Transverse colon (tissue), 4 donors: Measurements from ENCODE around the gene COX7A2. TPM values are rescaled to one million over a fixed set of nuclear protein-coding genes. Genes with fewer than 3 reads are reported as not detected.

Experiments
- DNase-seq: peaks from one replicate; pipeline ENCODE4 v3.0.0-alpha.2; 2019
- H3K27ac ChIP-seq, 4 donors: fragments of 200-600 bp; sonication (generic); 2 replicates each; pipeline ENCODE4 v1.5.1; 2016 to 2018; ENCODE audit warnings: inconsistent platforms in 4 of 4
- H3K27me3 ChIP-seq: fragments of 200-600 bp; sonication (generic); 2 replicates; pipeline ENCODE4 v1.5.1; 2017; ENCODE audit warnings: inconsistent platforms
- H3K36me3 ChIP-seq, 4 donors: fragments of 200-600 bp; sonication (generic); 2 replicates each; pipeline ENCODE4 v1.5.1; 2017 to 2019; ENCODE audit warnings: inconsistent platforms in 4 of 4
- H3K4me1 ChIP-seq, 4 donors: fragments of 200-600 bp; sonication (generic); 2 replicates each; pipeline ENCODE4 v1.5.1; 2017 to 2020; ENCODE audit warnings: inconsistent platforms in 4 of 4
- H3K4me3 ChIP-seq, 4 donors: fragments of 200-600 bp; sonication (generic); 1 replicate in 1 of 4; 2 replicates in 3 of 4; pipeline versions ENCODE4 v1.5.1 to v1.6.1; 2017 to 2019; ENCODE audit warnings: inconsistent platforms in 4 of 4
- H3K9me3 ChIP-seq, 2 donors: fragments of 200-600 bp; sonication (generic); 2 replicates each; pipeline ENCODE4 v1.5.1; 2017 to 2019; ENCODE audit warnings: inconsistent platforms in 2 of 2
- CTCF ChIP-seq, 5 experiments: fragments of 200-600 bp in 3 of 5; fragments of 450-650 bp in 2 of 5; sonication (generic) in 3 of 5; IDR thresholded peaks; 1 replicate in 2 of 5; 2 replicates in 3 of 5; pipeline ENCODE4 v1.5.1; 2016 to 2017; ENCODE audit warnings: antibody characterized with exemption in 5 of 5, inconsistent platforms in 3 of 5, mild to moderate bottlenecking in 2 of 5, moderate library complexity in 1 of 5
- EP300 ChIP-seq: sonication (generic); formaldehyde crosslinking; IDR thresholded peaks from one replicate; pipeline ENCODE4 v1.6.1; 2017; ENCODE audit warnings: antibody characterized with exemption, low read depth
- POLR2A ChIP-seq: fragments of 450-650 bp; IDR thresholded peaks from one replicate; pipeline ENCODE4 v1.6.1; 2016; ENCODE audit warnings: antibody characterized with exemption, mild to moderate bottlenecking, moderate library complexity
- POLR2AphosphoS5 ChIP-seq, 3 donors: sonication (generic); formaldehyde crosslinking; IDR thresholded peaks; one replicate each; pipeline ENCODE4 v1.6.1; 2016; ENCODE audit warnings: antibody characterized with exemption in 3 of 3
- WGBS, 2 donors: methylation state at CpG; one replicate each; pipeline ENCODE4 v1.1.5; 2018; ENCODE audit warnings: low coverage in 1 of 2; 5-methylcytosine and 5-hydroxymethylcytosine counted together
- in situ Hi-C, 4 donors: fragments of 200-750 bp; cut with MboI; loops; one replicate each; pipeline versions ENCODE4 v1.15.0 to v1.15.1; 2017; ENCODE audit warnings: low sequenced_read_pairs in 3 of 4, low pct_ligation_motif_present in 1 of 4, low pct_unique_long_range_greater_than_20kb in 1 of 4
- intact Hi-C: fragments of 100-400 bp; cut with DNase I; formaldehyde crosslinking; loops from one replicate; pipeline ENCODE4 v1.15.1; 2023; ENCODE audit warnings: low total_unique reads
- total RNA-seq, 4 donors: library from RNA; depleted of rRNA; stranded (reverse); fragments of >200 nt; gene quantifications; one replicate each; pipeline ENCODE4 v1.1.0, GENCODE V29; 2016

Gene COX7A2
- total RNA-seq, 4 donors from 2014 or later, result 146 to 469 (median 349) TPM

GRCh38 chr6:75230484-75231325, 12.9 kb downstream of the COX7A2 start:
- DNase-seq, result peak; percentile 34
- in situ Hi-C loops (no loop called here), intact Hi-C loops (no loop called here)
- Histone ChIP-seq H3K9me3 (no peaks in the 10 kb centered on the region), H3K4me3 (no peak overlapping the region), H3K27me3 (no peaks in the 10 kb centered on the region), H3K27ac (no peak overlapping the region), H3K4me1 (peaks cover 0 to 8% (median 0%) of the 10 kb centered on the region in 4 donors), H3K36me3 (no peaks in the 10 kb centered on the region)
- WGBS, 2 donors, result 58 to 60% methylated on average over 10 of the region's 10 CpGs
- TF ChIP-seq POLR2AphosphoS5 (IDR thresholded peaks at IDR 0.05) (no peak), EP300 (no peak), CTCF (IDR thresholded peaks at IDR 0.05) (peak; percentile 58 to 64 (median 60)), POLR2A (no peak)

GRCh38 chr6:75224303-75224926, 19.2 kb downstream of the COX7A2 start:
- in situ Hi-C loops (loop anchor here in 3 of 4 donors (25.0 kb wide), 4 partner anchors 812 to 1487 kb away; no protein-coding TSS in a partner anchor), intact Hi-C loops (no loop called here)
- TF ChIP-seq CTCF (IDR thresholded peaks at IDR 0.05) (no peak), POLR2AphosphoS5 (IDR thresholded peaks at IDR 0.05) (no peak)
- Histone ChIP-seq H3K9me3 (no peaks in the 10 kb centered on the region), H3K4me1 (peaks cover 0 to 16% (median 0%) of the 10 kb centered on the region in 4 donors), H3K4me3 (no peak overlapping the region), H3K27ac (no peak overlapping the region), H3K36me3 (no peaks in the 10 kb centered on the region), H3K27me3 (no peaks in the 10 kb centered on the region)
- 64 to 68% methylated on average over 2 to 6 of the region's 6 CpGs for WGBS, 2 donors
- no peak for DNase-seq

GRCh38 chr6:75223428-75223827, 20.2 kb downstream of the COX7A2 start:
- intact Hi-C loops, result no loop called here

GRCh38 chr6:75222261-75222660, 21.3 kb downstream of the COX7A2 start:
- intact Hi-C loops, result no loop called here
- H3K4me3 ChIP-seq, result no peak overlapping the region
- in situ Hi-C loops, result loop anchor here in 3 of 4 donors (25.0 kb wide), 4 partner anchors 810 to 1485 kb away; no protein-coding TSS in a partner anchor

More at GRCh38 chr6:75223428-75223827, 20.2 kb downstream of the COX7A2 start:
- H3K27ac ChIP-seq, result no peak overlapping the region
- H3K36me3 ChIP-seq, result no peaks in the 10 kb centered on the region
- H3K9me3 ChIP-seq, result no peaks in the 10 kb centered on the region
- H3K27me3 ChIP-seq, result no peaks in the 10 kb centered on the region
- TF ChIP-seq POLR2AphosphoS5 (IDR thresholded peaks at IDR 0.05) (no peak), POLR2A (no peak), EP300 (no peak)
- no peak overlapping the region for H3K4me3 ChIP-seq
- peaks cover 0 to 16% (median 0%) of the 10 kb centered on the region in 4 donors for H3K4me1 ChIP-seq
- DNase-seq, result no peak
- in situ Hi-C loops, result loop anchor here in 3 of 4 donors (25.0 kb wide), 4 partner anchors 811 to 1486 kb away; no protein-coding TSS in a partner anchor
- 71 to 79% methylated on average over 2 of the region's 2 CpGs for WGBS, 2 donors

More at GRCh38 chr6:75222261-75222660, 21.3 kb downstream of the COX7A2 start:
- Histone ChIP-seq H3K36me3 (no peaks in the 10 kb centered on the region), H3K27me3 (no peaks in the 10 kb centered on the region), H3K27ac (no peak overlapping the region), H3K4me1 (peaks cover 0 to 21% (median 0%) of the 10 kb centered on the region in 4 donors), H3K9me3 (no peaks in the 10 kb centered on the region)
- no peak for DNase-seq
- no peak for TF ChIP-seq POLR2AphosphoS5 (IDR thresholded peaks at IDR 0.05)
- no peak for TF ChIP-seq CTCF (IDR thresholded peaks at IDR 0.05)
- TF ChIP-seq POLR2A, result no peak
- no peak for TF ChIP-seq EP300
